ENCODE measurements around the gene CYSLTR2.

GRCh38 chr13:48746821-48747220, 93.1 kb downstream of the CYSLTR2 start:
- TF ChIP-seq ZNF274 (IDR thresholded peaks at IDR 0.05; ENCODE audit: low read depth, low read length) (no peak), SUZ12 (IDR thresholded peaks at IDR 0.05; ENCODE audit: extremely low read depth, insufficient read depth, insufficient read length) (no peak)

Data from NT2/D1 (cell line).